GM21423 (cell line): ENCODE measurements around the gene PALLD.

Experiments
- ATAC-seq: cut with Tn5 transposase; IDR thresholded peaks from one replicate; pipeline ENCODE4 v1.9.1; 2021; ENCODE audit warnings: mild to moderate bottlenecking, moderate library complexity; ENCODE audit not compliant: unreplicated experiment

Gene PALLD

GRCh38 chr4:168844353-168845049 lies 347.6 kb downstream of the PALLD start:
- ATAC-seq: no peak

DNA sequence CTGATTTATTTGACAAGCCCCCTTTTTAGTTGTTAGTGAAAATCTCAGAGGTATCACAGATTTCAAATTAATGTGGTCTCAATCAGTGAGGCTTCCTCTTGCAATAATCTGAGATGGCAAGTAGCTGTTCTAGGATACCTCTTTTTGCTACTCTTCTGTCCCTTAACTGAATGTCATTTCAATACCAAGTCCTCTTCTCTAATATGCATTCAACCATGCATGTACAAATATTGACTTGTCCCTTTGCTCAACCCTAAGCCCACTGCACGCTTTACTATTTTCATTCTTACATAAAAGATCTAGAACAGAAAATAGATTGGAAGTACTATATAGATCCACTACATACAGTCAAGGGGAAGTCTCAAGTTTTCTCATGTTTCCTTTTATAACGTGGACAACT lies 349.0 kb downstream of the PALLD start:
- ATAC-seq: no peak

DNA sequence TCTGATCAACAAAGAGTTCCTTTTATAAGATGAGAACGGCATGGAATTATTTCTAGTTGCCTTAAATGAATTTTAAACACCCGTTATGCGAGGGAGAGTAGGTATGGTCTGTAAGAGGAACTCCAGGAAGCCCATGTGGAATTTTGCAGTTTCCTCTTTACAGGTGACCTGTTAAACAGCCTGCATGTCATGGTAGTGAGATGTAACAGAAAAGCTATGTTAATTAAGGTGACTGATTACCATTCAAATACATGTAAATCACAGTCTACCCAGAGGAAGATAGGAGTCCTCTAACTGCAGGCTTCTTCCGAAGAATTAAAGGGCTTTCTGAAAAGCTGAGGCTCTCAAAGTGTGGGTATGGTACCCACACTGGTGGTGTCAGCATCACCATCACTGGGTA lies 349.6 kb downstream of the PALLD start:
- no peak for ATAC-seq

DNA sequence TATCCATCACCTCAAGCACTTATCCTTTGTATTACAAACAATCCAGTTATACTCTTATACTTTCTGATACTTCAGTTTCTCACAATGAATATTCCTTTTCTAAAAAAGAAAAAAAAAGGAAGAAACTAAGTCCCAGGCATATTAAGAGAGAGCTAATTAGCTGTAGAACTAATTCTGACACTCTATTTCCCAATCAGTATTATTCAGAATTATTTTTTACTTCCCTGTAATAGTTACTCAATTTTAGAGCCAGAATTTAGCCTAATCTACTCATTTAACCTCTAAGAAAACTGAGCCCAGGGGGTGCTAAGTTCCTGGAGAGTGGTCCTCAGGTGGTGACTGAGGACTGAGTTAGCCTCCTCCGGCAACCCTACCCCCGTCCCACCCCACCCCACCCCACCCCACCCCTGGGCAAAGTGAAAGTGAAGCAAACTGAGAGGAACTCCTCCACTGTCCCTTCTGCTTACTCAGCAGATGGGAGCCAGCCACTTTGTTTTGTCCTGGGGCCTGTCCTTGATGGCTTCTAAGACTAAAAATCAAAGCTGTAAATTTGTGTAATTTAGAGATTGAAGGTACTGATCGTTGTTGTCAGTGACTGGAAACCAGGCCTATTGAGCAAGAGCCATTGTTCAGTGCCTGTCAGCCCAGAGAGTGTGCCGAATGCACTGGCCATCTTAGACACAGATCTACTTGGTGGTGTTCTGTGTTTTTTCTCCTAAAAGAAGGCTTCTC lies 351.1 kb downstream of the PALLD start:
- no peak for ATAC-seq

DNA sequence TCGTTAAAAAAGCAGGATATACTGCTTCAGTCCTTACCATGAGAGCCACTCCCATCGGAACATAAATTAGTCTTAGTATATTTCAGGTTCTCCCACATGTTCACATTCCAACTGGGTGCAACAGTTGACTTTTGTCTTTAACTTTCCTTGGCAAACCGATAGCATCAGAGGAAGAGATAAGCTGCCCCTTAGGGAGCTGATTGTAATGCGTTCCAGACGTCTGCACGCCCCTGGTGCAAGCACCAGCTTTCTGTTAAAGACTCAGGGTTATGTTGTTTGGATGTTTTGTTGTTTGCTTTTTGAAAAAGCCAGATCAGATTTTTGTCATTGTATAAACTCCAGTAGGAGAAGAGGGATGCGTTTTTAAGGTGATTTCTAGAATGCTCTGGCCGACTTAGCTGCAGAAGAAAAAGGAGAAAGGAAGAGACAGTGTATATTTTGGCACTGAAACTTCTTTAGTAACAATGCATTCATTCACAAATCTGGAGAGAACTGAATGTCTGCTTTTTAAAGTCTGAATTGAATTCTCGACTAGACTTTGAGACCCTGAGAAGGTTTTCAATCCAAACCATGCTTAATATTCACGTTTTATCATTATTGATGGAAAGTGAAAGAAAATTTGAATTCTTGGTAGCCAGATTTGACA lies 352.3 kb downstream of the PALLD start:
- no peak for ATAC-seq

DNA sequence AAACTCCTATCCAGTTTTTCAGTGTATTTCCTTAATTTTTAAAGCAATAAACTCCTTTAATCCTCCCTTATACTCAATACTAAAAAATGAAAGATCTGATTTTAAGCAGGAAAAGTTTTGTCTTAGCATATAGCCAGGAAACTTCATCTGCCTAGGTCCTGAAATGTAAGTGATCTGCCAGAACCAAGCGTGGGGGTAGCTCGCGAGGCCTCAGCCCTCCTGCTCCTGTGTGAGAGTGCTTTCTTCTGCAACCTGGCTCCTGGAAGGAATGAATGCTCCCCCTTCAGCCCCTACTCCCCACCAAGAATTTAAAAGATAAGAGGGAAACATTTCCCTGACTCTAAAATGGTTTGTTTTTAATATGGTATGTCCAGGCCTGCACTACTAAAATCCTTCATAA lies 353.1 kb downstream of the PALLD start:
- ATAC-seq: no peak

GRCh38 chr4:168852387-168852786 lies 355.5 kb downstream of the PALLD start:
- no peak for ATAC-seq

GRCh38 chr4:168852933-168853713 lies 356.3 kb downstream of the PALLD start:
- peak; percentile 74 for ATAC-seq

DNA sequence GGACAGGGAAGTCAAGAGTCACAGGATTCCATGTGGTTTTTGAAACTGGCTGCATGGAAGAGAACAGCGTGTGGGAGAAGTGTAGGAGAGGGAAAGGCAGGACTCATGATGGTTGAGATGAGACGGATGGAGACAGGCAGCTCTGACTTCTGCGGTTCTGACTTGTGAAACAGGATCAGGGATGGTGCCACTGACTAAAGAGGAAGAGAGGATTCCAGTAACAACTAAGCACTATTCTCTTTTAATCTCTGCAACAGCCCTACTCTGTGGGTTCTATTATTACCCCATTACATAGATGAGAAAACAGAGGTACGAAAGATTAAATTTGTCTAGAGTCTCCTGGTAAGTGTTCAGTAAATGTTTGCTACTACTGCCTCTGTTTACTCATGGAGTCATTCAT lies 356.9 kb downstream of the PALLD start:
- ATAC-seq: peak; percentile 28

DNA sequence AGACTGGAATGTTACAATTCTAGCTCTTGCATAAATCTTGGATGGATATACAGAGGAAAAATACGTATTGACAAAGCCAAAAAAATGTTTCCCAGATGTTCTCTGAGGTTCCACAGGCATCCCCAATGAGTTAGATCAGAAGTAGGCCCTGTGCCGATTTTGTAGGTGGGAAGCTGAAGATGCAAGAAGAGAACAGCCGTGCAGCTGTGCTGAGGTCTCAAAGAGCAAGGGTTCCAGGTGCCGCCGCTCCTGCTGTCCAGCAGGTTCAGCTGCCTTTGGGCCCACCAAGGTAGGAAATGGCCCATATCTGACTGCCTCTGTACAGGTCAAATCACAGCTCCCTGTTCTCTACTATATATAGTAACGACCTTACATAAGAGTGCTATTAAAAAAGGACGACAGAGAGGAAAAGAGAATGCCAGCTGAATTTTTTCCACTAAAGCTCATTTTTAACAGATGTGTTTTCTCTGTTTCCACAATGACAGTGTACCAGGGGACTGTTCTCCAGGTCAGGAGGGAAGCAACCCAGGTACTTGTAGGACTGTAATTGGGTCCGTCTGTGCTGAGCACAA lies 357.6 kb downstream of the PALLD start:
- ATAC-seq: no peak

- ATAC-seq: no peak
These were observed 359.5 kb downstream of the PALLD start for GRCh38 chr4:168856312-168856711.

- ATAC-seq: no peak
These were observed 360.2 kb downstream of the PALLD start for GRCh38 chr4:168857009-168857408.

- ATAC-seq: no peak
These were observed 360.9 kb downstream of the PALLD start for GRCh38 chr4:168857546-168858314.

DNA sequence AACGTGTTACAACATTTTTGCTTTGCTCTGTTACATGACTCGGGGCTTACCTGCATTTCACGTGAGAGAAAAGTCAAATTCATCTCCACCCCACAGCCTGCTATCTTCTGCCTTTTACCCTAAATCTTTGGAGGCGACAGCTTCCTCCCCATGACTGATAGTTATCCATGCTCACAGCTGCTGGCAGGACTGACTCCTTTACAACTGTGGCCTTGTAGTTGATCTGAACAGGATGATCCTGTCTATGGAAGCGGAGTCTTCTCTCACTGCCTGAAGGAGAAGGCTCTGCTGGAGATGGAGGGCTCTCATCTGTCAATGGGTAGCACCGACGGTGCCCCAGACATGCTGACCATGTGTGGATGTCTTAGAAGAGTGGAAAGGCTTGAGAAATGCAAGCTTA lies 362.2 kb downstream of the PALLD start:
- ATAC-seq: no peak

DNA sequence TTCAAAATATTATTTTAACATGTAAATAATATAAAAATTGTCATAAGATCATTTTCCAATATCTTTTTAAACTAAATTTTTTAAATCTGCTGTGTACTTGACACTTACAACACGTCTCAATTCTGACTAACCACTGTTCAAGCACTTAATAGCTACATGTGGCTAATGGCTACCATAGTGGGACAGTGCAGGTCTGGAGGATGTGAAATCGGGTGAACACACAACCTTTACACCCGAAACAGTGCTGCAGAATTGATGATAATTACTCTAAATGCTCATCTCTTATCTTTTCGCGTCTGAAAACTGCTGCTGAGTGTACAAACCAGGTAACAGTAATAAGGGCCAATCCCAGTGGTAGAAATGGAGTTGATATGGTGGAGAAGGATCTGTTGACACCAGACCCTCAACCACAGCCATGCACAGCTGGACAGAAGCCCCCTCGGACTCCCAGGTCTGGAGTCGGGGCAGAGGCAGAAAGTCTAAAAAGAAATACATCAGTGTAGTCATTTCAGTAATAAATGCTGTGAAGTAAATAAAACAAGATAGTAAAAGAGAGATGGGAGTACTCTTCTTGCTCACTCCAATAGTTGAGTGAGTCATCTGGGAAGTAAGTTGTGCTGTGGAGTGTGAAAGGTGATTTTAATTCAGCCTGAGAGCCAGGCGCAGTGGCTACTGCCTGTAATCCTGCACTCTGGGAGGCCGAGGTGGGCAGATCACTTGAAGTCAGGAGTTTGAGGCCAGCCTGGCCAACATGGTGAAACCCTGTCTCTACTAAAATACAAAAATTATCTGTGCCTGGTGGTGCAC lies 363.2 kb downstream of the PALLD start:
- ATAC-seq: peak; percentile 90

GRCh38 chr4:168860827-168861226 lies 364.0 kb downstream of the PALLD start:
- no peak for ATAC-seq

DNA sequence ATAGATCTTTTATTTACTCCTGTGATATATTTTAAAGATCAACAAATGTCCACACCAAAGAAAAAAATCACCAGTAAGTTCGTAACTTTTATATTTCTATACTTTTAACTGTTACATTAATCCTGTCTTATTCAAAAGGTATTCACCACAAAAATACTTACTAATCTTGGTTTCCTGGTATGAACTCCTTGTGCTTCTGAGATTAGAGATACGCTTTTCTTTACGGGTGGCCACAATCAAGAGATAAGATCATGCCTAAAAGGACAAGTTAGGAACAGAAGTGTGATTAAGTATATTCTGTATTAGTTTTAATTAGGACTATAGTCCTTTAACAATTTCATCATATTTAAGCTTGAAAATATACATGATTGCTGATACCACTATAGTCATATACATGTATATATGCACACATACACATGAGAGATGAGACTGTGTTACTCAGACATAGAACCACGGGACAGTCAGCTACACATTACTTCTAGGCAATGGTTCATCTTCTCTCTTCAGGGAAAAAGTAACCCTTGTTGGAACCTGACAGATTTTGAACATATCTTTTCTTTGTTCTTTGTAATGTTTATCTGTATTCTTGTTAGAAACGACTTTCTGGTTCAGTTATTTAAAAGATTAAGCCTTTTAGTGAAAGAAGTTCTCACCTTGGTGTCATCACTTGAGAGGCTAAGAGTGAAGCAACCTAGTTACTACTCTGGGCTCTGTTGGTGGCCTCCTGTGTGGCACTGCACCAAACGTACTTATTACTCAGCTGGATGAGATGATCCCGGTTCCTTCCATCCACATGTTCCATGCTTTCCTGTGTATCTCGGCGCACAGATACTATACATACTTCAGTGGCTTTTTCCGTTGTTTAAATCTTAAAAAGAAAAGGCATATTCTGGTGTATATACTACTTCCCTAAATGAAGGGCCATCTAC lies 367.1 kb downstream of the PALLD start:
- no peak for ATAC-seq

DNA sequence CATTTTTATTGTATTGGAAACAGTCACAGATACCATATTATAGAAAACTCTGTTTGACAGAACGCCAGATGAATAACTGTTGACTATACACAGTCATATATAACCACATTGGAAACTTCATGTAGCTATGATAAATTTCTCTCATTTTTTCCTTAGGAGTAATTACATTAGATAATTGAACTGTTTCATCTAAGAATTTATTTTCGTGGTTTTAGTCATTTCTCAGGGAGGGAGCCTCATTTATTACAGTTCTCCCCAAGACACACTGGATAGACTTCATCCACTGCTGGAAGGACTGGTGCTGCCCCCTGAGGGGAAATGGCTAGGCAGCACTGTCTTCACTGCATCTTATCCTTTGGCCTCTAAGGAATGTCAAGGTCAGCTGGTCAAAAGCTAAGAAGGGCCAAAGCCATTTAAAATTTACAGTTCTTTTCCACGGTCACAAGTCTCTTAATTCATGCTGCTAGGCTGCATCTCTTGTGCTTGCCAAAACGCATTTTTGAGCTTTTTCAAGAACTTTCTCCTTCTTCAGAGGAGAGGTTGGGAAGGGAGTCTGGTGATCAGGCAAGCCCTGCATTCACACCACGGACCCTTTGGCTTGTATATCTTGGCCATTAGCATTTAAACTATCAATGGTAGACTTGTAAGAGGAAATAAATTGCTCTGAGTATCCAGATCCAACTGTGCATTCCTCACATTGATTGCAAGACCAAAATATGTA lies 368.1 kb downstream of the PALLD start:
- ATAC-seq: no peak
